Measurements from ENCODE around the gene LGALS3BP.
"Not testable (repeated sequence)": the region's sequence is repeated elsewhere in the genome, so short reads cannot be mapped to it uniquely, and the experiment has no call there.

The LGALS3BP gene

GRCh38 chr17:78966910-78967600 lies 12.7 kb downstream of the LGALS3BP start:
- H3K27ac ChIP-seq (ENCODE audit: poor library complexity, severe bottlenecking) = no peak overlapping the region
- H3K27me3 ChIP-seq (ENCODE audit: insufficient read depth, poor library complexity, severe bottlenecking) = no peaks in the 10 kb centered on the region
- H3K36me3 ChIP-seq (ENCODE audit: low read depth) = peaks cover 39% of the 10 kb centered on the region
- H3K4me3 ChIP-seq (ENCODE audit: severe bottlenecking) = no peak overlapping the region
- no peak for TF ChIP-seq CTCF (IDR thresholded peaks at IDR 0.05; ENCODE audit: poor library complexity, severe bottlenecking)
- H3K9me3 ChIP-seq (ENCODE audit: severe bottlenecking) = no peaks in the 10 kb centered on the region
- ATAC-seq (ENCODE audit: low read depth) (no peak), DNase-seq (ENCODE audit: low spot score) (no peak)
- no peaks in the 10 kb centered on the region for H3K4me1 ChIP-seq (ENCODE audit: insufficient read depth, poor library complexity, severe bottlenecking)

GRCh38 chr17:78966123-78966813 lies 13.5 kb downstream of the LGALS3BP start:
- no peak for ATAC-seq (ENCODE audit: low read depth)
- Histone ChIP-seq H3K27ac (ENCODE audit: poor library complexity, severe bottlenecking) (no peak overlapping the region), H3K4me1 (ENCODE audit: insufficient read depth, poor library complexity, severe bottlenecking) (no peaks in the 10 kb centered on the region), H3K4me3 (ENCODE audit: severe bottlenecking) (no peak overlapping the region), H3K27me3 (ENCODE audit: insufficient read depth, poor library complexity, severe bottlenecking) (no peaks in the 10 kb centered on the region), H3K36me3 (ENCODE audit: low read depth) (peaks cover 31% of the 10 kb centered on the region), H3K9me3 (ENCODE audit: severe bottlenecking) (no peaks in the 10 kb centered on the region)
- TF ChIP-seq CTCF (IDR thresholded peaks at IDR 0.05; ENCODE audit: poor library complexity, severe bottlenecking) = no peak
- DNase-seq (ENCODE audit: low spot score) = no peak

- TF ChIP-seq CTCF (IDR thresholded peaks at IDR 0.05; ENCODE audit: poor library complexity, severe bottlenecking) = no peak
- Histone ChIP-seq H3K9me3 (ENCODE audit: severe bottlenecking) (no peaks in the 10 kb centered on the region), H3K4me1 (ENCODE audit: insufficient read depth, poor library complexity, severe bottlenecking) (no peaks in the 10 kb centered on the region), H3K27me3 (ENCODE audit: insufficient read depth, poor library complexity, severe bottlenecking) (no peaks in the 10 kb centered on the region), H3K4me3 (ENCODE audit: severe bottlenecking) (no peak overlapping the region), H3K27ac (ENCODE audit: poor library complexity, severe bottlenecking) (no peak overlapping the region), H3K36me3 (ENCODE audit: low read depth) (peaks cover 23% of the 10 kb centered on the region)
- ATAC-seq (ENCODE audit: low read depth) = no peak
- no peak for DNase-seq (ENCODE audit: low spot score)
These were observed 14.2 kb downstream of the LGALS3BP start for GRCh38 chr17:78965491-78965924.

DNA sequence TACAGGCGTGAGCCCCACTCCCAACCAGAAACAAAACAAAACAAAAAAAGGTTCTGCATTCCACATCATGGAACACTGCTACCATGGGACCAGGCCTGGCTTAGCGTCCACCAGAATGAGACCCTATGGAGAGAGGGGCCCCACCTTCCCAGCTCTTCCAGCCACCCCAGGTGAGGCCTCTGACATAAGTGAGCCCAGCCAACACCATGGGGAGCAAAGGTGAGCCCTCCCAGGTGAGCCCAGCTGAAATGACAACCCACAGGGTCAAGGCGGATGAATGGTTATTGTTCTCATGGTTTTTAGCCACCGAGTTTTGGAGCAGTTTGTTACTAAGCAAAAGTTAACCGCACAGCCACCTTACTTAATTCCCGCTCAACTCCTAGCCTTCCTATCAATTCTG lies 16.3 kb downstream of the LGALS3BP start:
- no peak for DNase-seq (ENCODE audit: low spot score)
- Histone ChIP-seq H3K9me3 (ENCODE audit: severe bottlenecking) (no peaks in the 10 kb centered on the region), H3K36me3 (ENCODE audit: low read depth) (peaks cover 6% of the 10 kb centered on the region), H3K4me1 (ENCODE audit: insufficient read depth, poor library complexity, severe bottlenecking) (no peaks in the 10 kb centered on the region), H3K27ac (ENCODE audit: poor library complexity, severe bottlenecking) (no peak overlapping the region), H3K4me3 (ENCODE audit: severe bottlenecking) (no peak overlapping the region), H3K27me3 (ENCODE audit: insufficient read depth, poor library complexity, severe bottlenecking) (no peaks in the 10 kb centered on the region)
- TF ChIP-seq CTCF (IDR thresholded peaks at IDR 0.05; ENCODE audit: poor library complexity, severe bottlenecking) = no peak
- ATAC-seq (ENCODE audit: low read depth) = no peak

DNA sequence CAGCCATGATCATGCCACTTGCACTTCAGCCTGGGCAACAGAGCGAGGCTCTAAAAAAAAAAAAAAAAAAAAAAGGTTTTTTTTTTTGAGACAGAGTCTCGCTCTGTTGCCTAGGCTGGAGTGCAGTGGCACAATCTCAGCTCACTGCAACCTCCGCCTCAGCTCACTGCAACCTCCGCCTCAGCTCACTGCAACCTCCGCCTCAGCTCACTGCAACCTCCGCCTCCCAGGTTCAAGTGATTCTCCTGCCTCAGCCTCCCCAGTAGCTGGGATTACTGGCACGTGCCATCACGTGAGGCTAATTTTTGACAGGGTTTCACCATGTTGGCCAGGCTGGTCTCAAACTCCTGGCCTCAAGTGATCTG lies 16.8 kb downstream of the LGALS3BP start:
- H3K4me3 ChIP-seq (ENCODE audit: severe bottlenecking); H3K27ac ChIP-seq (ENCODE audit: poor library complexity, severe bottlenecking); H3K27me3 ChIP-seq (ENCODE audit: insufficient read depth, poor library complexity, severe bottlenecking); ATAC-seq (ENCODE audit: low read depth); H3K9me3 ChIP-seq (ENCODE audit: severe bottlenecking); H3K4me1 ChIP-seq (ENCODE audit: insufficient read depth, poor library complexity, severe bottlenecking); DNase-seq (ENCODE audit: low spot score); H3K36me3 ChIP-seq (ENCODE audit: low read depth): not testable (repeated sequence)
